Neutrophil (primary cell): ENCODE measurements around the gene ADISSP.
"Not testable (repeated sequence)": the region's sequence is repeated elsewhere in the genome, so short reads cannot be mapped to it uniquely, and the experiment has no call there.

ENCODE experiments used
- H3K27ac ChIP-seq: fragments of 200-600 bp; sonication (generic); 2 replicates; pipeline ENCODE4 v1.5.1; 2016; ENCODE audit warnings: mild to moderate bottlenecking, moderate library complexity
- H3K27me3 ChIP-seq: fragments of 200-600 bp; sonication (generic); 2 replicates; pipeline ENCODE4 v1.6.0; 2016; ENCODE audit warnings: mild to moderate bottlenecking
- H3K36me3 ChIP-seq: fragments of 200-600 bp; sonication (generic); 2 replicates; pipeline ENCODE4 v1.5.1; 2017
- H3K4me1 ChIP-seq, 2 experiments: fragments of 200-600 bp in 1 of 2; sonication (generic) in 1 of 2; 1 replicate in 1 of 2; 2 replicates in 1 of 2; pipeline versions ENCODE4 v1.5.1 to v1.6.1; 2013 to 2016; ENCODE audit warnings: low read depth in 1 of 2, low read length in 1 of 2, mild to moderate bottlenecking in 1 of 2, moderate library complexity in 1 of 2; ENCODE audit not compliant: control insufficient read depth in 1 of 2, insufficient read depth in 1 of 2
- H3K4me3 ChIP-seq, 2 experiments: fragments of 200-600 bp in 1 of 2; sonication (generic) in 1 of 2; 1 replicate in 1 of 2; 2 replicates in 1 of 2; pipeline ENCODE4 v1.5.1; 2013 to 2016; ENCODE audit warnings: low read depth in 1 of 2, low read length in 1 of 2, mild to moderate bottlenecking in 1 of 2, moderate library complexity in 1 of 2
- H3K9me3 ChIP-seq: fragments of 200-600 bp; sonication (generic); 2 replicates; pipeline ENCODE4 v1.5.1; 2016
- TF ChIP-seq, protein P1 (sequence below): fragments of 200-600 bp; sonication (generic); IDR thresholded peaks from 2 replicates; pipeline ENCODE4 v1.5.1; 2016; ENCODE audit warnings: antibody characterized with exemption

The ADISSP gene

DNA sequence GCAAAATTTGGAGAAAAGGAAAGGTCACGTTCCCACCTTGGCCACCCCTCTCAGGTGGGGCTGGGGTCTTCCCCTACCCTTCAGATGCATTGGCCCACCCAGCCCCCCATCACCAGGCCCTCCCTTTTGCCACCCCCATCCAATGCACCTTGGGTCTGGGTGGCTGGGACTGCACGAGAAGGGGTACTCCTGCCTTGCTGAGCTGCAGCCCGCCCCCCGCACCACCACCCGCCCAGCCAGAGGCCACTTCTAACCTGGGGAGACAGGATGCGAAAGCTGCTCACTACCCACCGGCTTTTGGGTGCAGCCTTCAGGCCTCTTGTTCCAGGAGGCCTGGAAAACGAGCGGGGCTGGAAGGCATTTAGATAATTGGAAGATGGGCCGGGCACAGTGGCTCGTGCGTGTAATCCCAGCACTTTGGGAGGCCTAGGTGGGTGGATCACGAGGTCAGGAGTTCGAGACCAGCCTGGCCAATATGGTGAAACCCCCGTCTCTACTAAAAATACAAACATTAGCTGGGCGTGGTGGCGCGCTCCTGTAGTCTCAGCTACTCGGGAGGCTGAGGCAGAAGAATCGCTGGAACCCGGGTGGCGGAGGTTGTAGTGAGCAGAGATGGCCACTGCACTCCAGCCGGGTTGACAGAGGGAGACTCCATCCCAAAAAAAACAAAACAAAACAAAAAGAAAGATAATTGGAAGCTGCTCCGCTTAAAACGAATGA lies 27.3 kb upstream of the ADISSP start:
- Histone ChIP-seq H3K4me1 (peaks cover 20 to 21% of the 10 kb centered on the region in 2 experiments), H3K27ac (no peak overlapping the region), H3K27me3 (no peaks in the 10 kb centered on the region), H3K9me3 (no peaks in the 10 kb centered on the region), H3K4me3 (peak overlapping the region in 1 of 2 experiments; percentile 74), H3K36me3 (no peaks in the 10 kb centered on the region)
- TF ChIP-seq, protein P1, sequence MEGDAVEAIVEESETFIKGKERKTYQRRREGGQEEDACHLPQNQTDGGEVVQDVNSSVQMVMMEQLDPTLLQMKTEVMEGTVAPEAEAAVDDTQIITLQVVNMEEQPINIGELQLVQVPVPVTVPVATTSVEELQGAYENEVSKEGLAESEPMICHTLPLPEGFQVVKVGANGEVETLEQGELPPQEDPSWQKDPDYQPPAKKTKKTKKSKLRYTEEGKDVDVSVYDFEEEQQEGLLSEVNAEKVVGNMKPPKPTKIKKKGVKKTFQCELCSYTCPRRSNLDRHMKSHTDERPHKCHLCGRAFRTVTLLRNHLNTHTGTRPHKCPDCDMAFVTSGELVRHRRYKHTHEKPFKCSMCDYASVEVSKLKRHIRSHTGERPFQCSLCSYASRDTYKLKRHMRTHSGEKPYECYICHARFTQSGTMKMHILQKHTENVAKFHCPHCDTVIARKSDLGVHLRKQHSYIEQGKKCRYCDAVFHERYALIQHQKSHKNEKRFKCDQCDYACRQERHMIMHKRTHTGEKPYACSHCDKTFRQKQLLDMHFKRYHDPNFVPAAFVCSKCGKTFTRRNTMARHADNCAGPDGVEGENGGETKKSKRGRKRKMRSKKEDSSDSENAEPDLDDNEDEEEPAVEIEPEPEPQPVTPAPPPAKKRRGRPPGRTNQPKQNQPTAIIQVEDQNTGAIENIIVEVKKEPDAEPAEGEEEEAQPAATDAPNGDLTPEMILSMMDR: no peak

DNA sequence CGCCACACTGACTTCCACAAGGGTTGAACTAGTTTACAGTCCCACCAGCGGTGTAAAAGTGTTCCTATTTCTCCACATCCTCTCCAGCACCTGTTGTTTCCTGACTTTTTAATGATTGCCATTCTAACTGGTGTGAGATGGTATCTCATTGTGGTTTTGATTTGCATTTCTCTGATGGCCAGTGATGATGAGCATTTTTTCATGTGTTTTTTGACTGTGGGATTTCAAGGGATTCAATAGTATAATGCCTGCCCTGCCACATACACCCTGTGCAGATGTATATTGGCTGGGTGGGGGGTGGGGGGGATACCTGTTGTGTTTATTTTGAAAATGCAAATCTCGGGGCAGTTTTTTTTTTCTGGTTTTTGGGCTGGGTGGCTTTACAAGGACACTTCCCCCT lies 26.6 kb upstream of the ADISSP start:
- H3K9me3 ChIP-seq, H3K4me3 ChIP-seq, H3K36me3 ChIP-seq, H3K27me3 ChIP-seq, H3K27ac ChIP-seq: not testable (repeated sequence)
- peaks cover 22 to 23% of the 10 kb centered on the region in 2 experiments for H3K4me1 ChIP-seq

DNA sequence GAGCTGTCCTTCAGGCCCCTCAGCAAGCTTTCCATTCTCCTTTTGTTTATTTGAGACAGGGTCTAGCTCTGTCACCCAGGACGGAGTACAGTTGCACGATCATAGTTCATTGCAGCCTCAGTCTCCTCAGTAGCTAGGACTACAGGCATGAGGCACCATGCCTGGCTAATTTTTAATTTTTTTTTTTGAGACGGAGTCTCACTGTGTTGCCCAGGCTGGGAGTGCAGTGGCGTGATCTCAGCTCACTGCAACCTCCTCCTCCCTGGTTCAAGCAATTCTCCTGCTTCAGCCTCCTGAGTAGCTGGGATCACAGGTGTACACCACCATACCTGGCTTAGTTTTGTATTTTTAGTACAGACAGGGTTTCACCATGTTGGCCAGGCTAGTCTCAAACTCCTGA lies 21.6 kb upstream of the ADISSP start:
- peaks cover 27 to 32% of the 10 kb centered on the region in 2 experiments for H3K4me1 ChIP-seq
- not testable (repeated sequence) for H3K27me3 ChIP-seq

DNA sequence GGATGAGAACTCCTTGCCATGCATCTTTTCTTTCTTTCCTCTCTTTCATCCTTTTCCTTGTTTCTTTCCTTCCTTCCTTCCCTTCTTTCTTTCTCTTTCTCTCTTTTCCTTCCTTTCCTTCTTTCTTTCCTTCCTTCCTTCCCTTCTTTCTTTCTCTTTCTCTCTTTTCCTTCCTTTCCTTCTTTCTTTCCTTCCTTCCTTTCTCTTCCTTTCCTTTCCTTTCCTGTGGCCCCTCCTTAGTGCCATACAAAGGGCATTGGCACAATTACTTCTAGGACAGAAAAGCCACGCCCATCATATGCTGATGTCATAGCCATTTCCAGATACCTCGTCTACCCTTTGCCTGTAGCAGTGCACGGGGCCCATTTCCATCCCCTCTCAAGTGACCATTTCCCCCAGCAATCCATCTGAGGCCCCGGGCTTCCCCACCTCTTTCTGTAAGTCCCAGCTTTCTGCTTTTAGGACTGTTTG lies 21.2 kb upstream of the ADISSP start:
- Histone ChIP-seq H3K27me3 (no peaks in the 10 kb centered on the region), H3K36me3 (no peaks in the 10 kb centered on the region), H3K4me1 (peaks cover 27 to 32% of the 10 kb centered on the region in 2 experiments), H3K27ac (no peak overlapping the region), H3K9me3 (no peaks in the 10 kb centered on the region), H3K4me3 (no peak overlapping the region)
- TF ChIP-seq, protein P1: no peak

More for the DNA sequence above, 21.6 kb upstream of the ADISSP start:
- not testable (repeated sequence) for H3K27ac ChIP-seq, H3K4me3 ChIP-seq, H3K36me3 ChIP-seq, H3K9me3 ChIP-seq

DNA sequence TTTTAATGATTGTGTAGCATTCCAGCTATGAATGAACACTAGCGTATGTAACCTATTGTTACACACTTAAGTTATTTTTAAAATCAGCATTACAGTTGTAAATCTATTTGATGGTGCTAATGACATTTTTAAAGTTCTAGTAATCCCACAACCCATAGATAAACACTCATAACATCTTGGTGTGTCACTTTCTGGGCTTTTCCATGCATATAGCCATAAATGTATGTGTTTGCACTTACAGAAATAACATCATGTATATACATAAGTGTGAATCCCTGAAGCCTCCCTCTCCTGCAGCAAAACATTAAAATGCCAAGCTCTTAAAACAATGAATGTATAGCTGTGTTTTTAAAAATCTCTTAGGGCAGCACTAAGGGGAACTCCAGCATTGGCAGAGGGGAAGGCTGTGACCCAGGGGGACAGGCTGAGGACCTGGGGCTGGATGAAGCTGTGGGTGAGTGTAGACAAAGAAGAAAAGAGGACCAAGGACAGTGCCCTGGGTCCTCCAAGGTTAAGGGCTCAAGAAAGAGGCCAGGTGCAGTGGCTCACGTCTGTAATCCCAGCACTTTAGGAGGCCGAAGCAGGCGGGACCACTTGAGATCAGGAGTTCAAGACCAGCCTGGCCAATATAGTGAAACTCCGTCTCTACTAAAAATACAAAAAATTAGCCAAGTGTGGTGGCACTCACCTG lies 19.9 kb upstream of the ADISSP start:
- Histone ChIP-seq H3K27ac (no peak overlapping the region), H3K4me3 (peak overlapping the region; percentile 58 to 68)

DNA sequence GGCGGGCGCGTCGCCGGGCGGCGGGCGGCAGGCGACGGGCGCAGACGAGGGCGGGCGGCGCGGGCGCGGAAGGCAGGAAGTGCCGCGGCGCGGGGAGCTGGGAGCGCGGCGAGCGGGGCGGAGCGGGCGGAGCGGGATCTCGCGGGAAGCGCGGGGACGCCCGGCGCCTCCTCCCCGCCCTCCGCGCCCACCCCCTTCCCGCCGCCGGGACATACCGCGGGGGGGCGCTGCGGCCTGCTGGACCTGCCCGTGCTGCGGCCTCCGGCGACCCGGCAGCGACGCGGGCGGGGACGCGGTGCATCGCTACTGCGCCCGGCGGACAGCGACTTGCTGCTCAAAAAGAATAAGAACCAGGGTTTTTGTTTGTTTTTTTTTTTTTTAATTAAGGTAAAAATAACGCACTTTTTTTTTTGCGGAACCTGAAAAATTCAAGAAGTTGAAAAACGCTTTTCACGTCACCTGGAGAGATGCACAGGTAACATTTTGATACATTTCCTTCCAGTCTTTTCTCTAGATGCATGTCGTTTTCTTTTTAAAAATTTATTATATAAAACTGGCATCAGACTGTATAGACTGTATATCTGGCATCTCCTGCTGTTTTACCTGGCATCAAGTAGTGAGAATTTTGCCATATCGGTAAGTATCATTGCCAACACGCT lies 19.2 kb upstream of the ADISSP start, which contains the start of gene CENPB:
Gene CENPB, minus strand, starts transcription at position 76 of the 659 bp plus-strand sequence. CDS start 257 bp downstream, outside the sequence.
- H3K27ac ChIP-seq: peak within 1 kb of the TSS; percentile 52
- no peaks in the 10 kb centered on the region for H3K36me3 ChIP-seq
- H3K4me1 ChIP-seq: peaks cover 27 to 32% of the 10 kb centered on the region in 2 experiments
- no peaks in the 10 kb centered on the region for H3K9me3 ChIP-seq
- TF ChIP-seq, protein P1: peak; percentile 91
- no peaks in the 10 kb centered on the region for H3K27me3 ChIP-seq
- H3K4me3 ChIP-seq: peak within 1 kb of the TSS; percentile 58 to 68

More for the DNA sequence above, 19.9 kb upstream of the ADISSP start:
- TF ChIP-seq, protein P1: no peak
- no peaks in the 10 kb centered on the region for H3K9me3 ChIP-seq
- no peaks in the 10 kb centered on the region for H3K27me3 ChIP-seq
- no peaks in the 10 kb centered on the region for H3K36me3 ChIP-seq
- peaks cover 27 to 32% of the 10 kb centered on the region in 2 experiments for H3K4me1 ChIP-seq
